CD4-positive, alpha-beta T cell treated with Interleukin-12 subunit alpha and Interleukin-12 subunit beta, for 1 hour (primary cell): ENCODE data around the gene PLAAT3.
"Not testable (repeated sequence)": the region's sequence is repeated elsewhere in the genome, so short reads cannot be mapped to it uniquely, and the experiment has no call there.

ENCODE experiments used
- DNase-seq: peaks from one replicate; pipeline ENCODE4 v3.0.0-alpha.2; 2020

PLAAT3 gene

GRCh38 chr11:63614136-63614671 lies at the start of gene PLAAT3:
Gene PLAAT3, minus strand, starts transcription at chr11:63614433. Its CDS starts 419 bp downstream, at chr11:63614014.
- DNase-seq = peak; percentile 45

GRCh38 chr11:63663809-63664208 lies 49.6 kb upstream of the PLAAT3 start:
- no peak for DNase-seq

GRCh38 chr11:63660972-63661371 lies 46.7 kb upstream of the PLAAT3 start:
- DNase-seq = no peak

- DNase-seq = peak; percentile 5
These were observed 38.4 kb upstream of the PLAAT3 start for GRCh38 chr11:63652671-63653070.

GRCh38 chr11:63643205-63643604 lies 29.0 kb upstream of the PLAAT3 start:
- no peak for DNase-seq

GRCh38 chr11:63641727-63642126 lies 27.5 kb upstream of the PLAAT3 start:
- no peak for DNase-seq

- DNase-seq = peak; percentile 13
These were observed 25.1 kb upstream of the PLAAT3 start for GRCh38 chr11:63639199-63639832.

GRCh38 chr11:63638436-63638835 lies 24.2 kb upstream of the PLAAT3 start:
- DNase-seq = not testable (repeated sequence)

- peak; percentile 78 for DNase-seq
These were observed 21.7 kb upstream of the PLAAT3 start for GRCh38 chr11:63635762-63636465.

GRCh38 chr11:63629426-63629825 lies 15.2 kb upstream of the PLAAT3 start:
- no peak for DNase-seq

- no peak for DNase-seq
These were observed 9.4 kb upstream of the PLAAT3 start for GRCh38 chr11:63623513-63624140.

GRCh38 chr11:63622323-63622722 lies 8.1 kb upstream of the PLAAT3 start:
- DNase-seq = no peak

GRCh38 chr11:63621071-63621470 lies 6.8 kb upstream of the PLAAT3 start:
- peak; percentile 17 for DNase-seq

GRCh38 chr11:63619967-63620366 lies 5.7 kb upstream of the PLAAT3 start:
- DNase-seq = no peak

- DNase-seq = not testable (repeated sequence)
These were observed 3.5 kb upstream of the PLAAT3 start for GRCh38 chr11:63617686-63618085.

GRCh38 chr11:63616953-63617352 lies 2.7 kb upstream of the PLAAT3 start:
- DNase-seq = no peak

- peak; percentile 52 for DNase-seq
These were observed 607 bp downstream of the PLAAT3 start for GRCh38 chr11:63613517-63614135.

- DNase-seq = no peak
These were observed 2.1 kb downstream of the PLAAT3 start for GRCh38 chr11:63612181-63612580.

GRCh38 chr11:63611395-63611747 lies 2.9 kb downstream of the PLAAT3 start:
- no peak for DNase-seq

GRCh38 chr11:63610604-63611394 lies 3.4 kb downstream of the PLAAT3 start:
- no peak for DNase-seq

- DNase-seq = no peak
These were observed 4.2 kb downstream of the PLAAT3 start for GRCh38 chr11:63609971-63610580.

- DNase-seq = no peak
These were observed 4.7 kb downstream of the PLAAT3 start for GRCh38 chr11:63609536-63609935.
